K562 (cell line): ENCODE measurements around the gene PTPRT. TPM values are rescaled to one million over a fixed set of nuclear protein-coding genes. Genes with fewer than 3 reads are reported as not detected.

ENCODE experiments used
- ZNF318 ChIP-seq, 2 experiments: fragments of 450-650 bp; IDR thresholded peaks; 2 replicates each; pipeline ENCODE4 v1.6.1; 2016; ENCODE audit warnings: mild to moderate bottlenecking in 2 of 2, borderline replicate concordance in 1 of 2, low read depth in 1 of 2, moderate library complexity in 1 of 2
- polyA plus RNA-seq, 8 experiments: library from polyadenylated mRNA; depleted of rRNA in 4 of 8; stranded (reverse) in 5 of 8; unstranded in 3 of 8; fragments of >200 nt; fragmentation: Nextera tagmentation in 2 of 8; fragmentation: Illumina TruSeq in 1 of 8; extraction: Ambion mirVana in 2 of 8; extraction: Trizol in 1 of 8; gene quantifications; 2 replicates each; pipeline versions ENCODE4 v1.2.1 to v1.2.3, GENCODE V29; 2011 to 2014; ENCODE audit warnings: inconsistent platforms in 1 of 8, missing spikeins in 1 of 8
- total RNA-seq, 7 experiments: library from RNA; depleted of rRNA in 6 of 7; stranded (reverse); fragments of >200 nt in 6 of 7; fragmentation: Illumina TruSeq in 2 of 7; extraction: Trizol in 2 of 7; gene quantifications; 2 replicates each; pipeline versions ENCODE4 v1.2.1 to v1.2.3, GENCODE V29; 2011 to 2021; ENCODE audit warnings: low replicate concordance in 1 of 7

The PTPRT gene
- total and polyA plus RNA-seq, 9 of the 15 experiments (the other 6 are each of a cell fraction or from before 2014, with no cell fraction given): not detected

GRCh38 chr20:42484335-42484734, 705.4 kb downstream of the PTPRT start (continued):
- no peak for TF ChIP-seq ZNF318 (IDR thresholded peaks at IDR 0.05; ENCODE audit: borderline replicate concordance in 1 of 2, low read depth in 1 of 2)
